HG03025 (cell line): ENCODE data around the gene PHKB.
A peak's percentile ranks its signal among the peaks of the same experiment; 100 is the strongest.
"Not testable (repeated sequence)": the region's sequence is repeated elsewhere in the genome, so short reads cannot be mapped to it uniquely, and the experiment has no call there.

Experiments
- ATAC-seq: cut with Tn5 transposase; IDR thresholded peaks from one replicate; pipeline ENCODE4 v1.9.1; 2021; ENCODE audit warnings: mild to moderate bottlenecking, moderate library complexity; ENCODE audit not compliant: unreplicated experiment, low FRiP score

PHKB gene

DNA sequence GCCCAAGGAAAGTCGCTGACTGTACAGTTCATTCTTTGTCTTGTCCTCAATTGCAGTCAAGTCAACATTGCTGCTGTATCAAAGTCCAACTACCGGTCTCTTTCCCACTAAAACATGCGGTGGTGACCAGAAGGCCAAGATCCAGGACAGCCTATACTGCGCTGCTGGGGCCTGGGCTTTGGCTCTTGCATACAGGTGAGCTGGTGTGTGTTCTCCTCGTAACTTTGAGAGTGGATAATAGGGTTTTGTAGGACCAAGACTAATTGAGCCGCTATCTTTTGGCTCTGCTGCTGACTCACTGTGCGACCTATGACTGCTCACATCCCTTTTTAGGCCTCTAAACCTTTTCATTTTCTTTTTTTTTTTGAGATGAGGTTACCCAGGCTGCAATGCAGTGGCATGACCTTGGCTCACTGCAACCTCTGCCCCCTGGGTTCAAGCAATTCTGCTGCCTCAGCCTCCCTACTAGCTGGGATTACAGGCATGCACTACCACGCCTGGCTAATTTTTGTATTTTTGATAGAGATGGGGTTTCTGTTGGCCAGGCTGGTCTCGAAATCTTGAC is 38.7 kb downstream of the PHKB start:
- ATAC-seq = no peak

DNA sequence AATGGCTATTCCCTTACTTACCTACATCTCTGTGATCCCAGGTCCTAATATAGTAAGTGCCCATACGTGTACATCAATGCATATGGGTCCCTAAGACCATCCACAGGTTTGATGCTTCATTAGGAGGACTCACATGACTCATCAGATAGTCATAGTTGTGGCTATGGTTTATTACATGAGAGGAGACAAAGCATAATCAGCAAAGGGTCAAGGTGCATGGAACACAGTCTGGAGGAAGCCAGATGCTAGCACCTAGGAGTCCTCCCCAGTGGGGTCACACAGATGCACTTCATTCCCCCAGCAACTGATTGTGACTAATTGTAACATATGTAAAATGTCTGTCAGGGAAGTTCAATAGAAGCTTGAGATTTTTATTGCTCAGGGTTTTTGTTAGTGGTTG is 42.8 kb downstream of the PHKB start:
- ATAC-seq = no peak

DNA sequence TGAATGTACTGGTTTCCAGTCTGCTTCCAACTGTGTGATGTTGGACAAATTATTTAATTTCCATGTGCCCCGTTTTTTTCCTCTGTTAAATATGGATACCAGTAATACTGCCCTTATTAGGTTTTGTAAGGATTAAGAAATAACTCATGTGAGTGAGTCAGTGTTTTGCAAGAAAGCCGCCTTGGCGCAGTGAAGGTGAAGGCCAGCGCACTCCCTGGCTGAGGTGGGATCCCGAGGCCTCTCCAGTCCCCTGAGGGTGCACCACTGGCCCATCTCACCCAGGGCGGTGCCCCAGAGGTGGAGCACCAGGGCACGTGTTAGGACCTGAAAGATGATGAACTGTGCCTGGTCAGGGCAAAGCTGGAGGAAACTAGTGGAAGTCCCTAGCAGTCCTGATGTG is 43.5 kb downstream of the PHKB start:
- ATAC-seq = no peak

DNA sequence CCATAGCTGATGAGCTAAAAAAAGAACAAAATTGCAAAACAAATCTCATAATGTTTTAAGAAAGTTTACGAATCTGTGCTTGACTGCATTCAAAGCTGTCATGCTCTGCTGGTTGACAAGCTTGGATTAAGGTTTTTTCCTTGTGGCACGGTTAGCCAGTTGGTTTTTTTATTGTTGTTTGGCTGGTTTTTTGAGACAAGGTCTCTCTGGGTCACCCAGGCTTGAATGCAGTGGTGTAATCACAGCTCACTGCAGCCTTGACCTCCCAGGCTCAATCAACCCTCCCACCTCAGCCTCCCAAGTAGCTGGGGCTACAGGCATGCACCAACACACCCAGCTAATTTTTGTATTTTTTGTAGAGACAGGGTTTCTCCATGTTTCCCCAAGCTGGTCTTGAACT is 45.7 kb downstream of the PHKB start:
- ATAC-seq = no peak

- no peak for ATAC-seq
Measured at GRCh38 chr16:47507701-47508100, 46.6 kb downstream of the PHKB start.

GRCh38 chr16:47511882-47512281 is 50.8 kb downstream of the PHKB start:
- ATAC-seq = no peak

DNA sequence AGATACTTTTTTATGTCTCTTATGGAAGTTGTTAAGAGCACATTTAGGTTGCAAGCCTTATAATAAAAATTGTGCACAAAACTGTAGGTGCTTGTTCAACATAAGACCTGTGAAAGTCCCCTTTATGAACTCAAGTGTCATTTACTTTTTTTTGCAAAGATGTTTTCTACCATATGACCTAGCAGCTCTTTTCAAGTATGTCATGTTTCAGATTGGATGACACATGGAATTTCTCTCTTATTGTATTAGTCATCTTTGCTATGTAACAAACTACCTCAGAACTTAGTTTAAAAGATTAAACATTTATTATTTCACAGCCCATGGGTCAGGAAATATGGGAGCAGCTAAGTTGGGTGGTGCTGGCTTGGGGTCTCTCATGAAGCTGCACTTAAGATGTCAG is 57.9 kb downstream of the PHKB start:
- ATAC-seq = no peak

GRCh38 chr16:47519546-47519945 is 58.4 kb downstream of the PHKB start:
- no peak for ATAC-seq

DNA sequence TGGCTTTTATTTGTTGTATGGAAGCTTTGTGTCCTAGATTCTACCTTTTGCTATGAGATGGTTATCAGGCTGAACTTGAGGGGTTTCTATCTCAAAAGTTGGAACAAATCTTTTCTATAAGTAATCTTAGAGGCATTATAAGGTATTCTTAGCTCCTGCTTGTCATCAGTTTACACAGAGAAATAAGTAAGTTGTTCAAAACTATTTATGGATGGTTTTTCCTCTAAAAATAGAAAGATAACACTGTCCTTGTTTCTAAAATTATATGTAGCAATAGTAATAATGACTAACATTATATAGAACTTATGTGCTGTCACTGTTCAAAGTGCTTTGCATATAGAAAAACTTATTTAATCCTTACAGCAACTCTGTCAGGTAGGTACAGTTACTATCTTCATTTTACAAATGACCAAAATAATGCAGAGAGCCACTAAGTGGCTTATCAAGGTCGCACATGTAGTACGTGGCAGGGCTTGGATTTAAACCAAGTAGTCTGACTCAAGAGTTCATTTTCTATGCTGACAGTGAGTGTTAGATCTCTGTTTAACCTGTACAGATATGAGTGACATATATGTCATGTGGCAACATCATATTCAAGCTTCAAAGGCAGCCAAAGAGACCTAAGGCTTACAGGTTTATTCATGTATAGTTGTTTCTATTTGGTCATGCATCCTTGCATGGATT is 59.0 kb downstream of the PHKB start:
- ATAC-seq = no peak

- peak; percentile 99 for ATAC-seq
Measured at GRCh38 chr16:47523342-47524006, 62.3 kb downstream of the PHKB start.

- ATAC-seq = no peak
Measured at GRCh38 chr16:47524007-47524405, 62.9 kb downstream of the PHKB start.

- no peak for ATAC-seq
Measured at GRCh38 chr16:47528431-47528830, 67.3 kb downstream of the PHKB start.

- ATAC-seq = no peak
Measured at GRCh38 chr16:47533744-47534292, 72.7 kb downstream of the PHKB start.

GRCh38 chr16:47538472-47538871 is 77.3 kb downstream of the PHKB start:
- no peak for ATAC-seq

DNA sequence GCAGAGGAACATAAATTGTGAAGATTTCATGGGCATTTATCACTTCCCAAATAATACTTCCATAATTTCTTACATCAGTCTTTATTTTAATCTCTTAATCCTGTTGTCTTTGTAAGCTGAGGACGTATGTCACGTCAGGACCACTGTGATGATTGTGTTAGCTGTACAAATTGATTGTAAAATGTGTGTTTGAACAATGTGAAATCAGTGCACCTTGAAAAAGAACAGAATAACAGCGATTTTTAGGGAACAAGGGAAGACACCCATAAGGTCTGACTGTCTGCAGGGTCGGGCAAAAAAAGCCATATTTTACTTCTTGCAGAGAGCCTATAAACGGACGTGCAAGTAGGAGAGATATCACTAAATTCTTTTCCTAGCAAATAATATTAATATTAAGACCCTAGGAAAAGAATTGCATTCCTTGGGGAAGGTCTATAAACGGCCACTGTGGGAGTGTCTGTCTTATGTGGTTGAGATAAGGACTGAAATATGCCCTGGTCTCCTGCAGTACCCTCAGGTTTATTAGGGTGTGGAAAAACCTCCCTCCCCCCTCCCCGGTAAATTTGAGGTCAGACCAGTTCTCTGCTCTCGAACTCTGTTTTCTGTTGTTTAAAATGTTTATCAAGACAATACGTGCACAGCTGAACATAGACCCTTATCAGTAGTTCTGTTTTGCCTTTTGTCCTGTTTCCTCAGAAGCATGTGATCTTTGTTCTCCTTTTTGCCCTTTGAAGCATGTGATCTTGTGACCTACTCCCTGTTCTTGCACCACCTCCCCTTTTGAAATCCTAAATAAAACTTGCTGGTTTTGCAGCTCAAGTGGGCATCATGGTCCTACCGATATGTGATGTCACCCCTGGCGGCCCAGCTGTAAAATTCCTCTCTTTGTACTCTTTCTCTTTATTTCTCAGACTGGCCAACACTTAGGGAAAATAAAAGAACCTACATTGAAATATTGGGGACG is 78.9 kb downstream of the PHKB start:
- ATAC-seq = not testable (repeated sequence)

DNA sequence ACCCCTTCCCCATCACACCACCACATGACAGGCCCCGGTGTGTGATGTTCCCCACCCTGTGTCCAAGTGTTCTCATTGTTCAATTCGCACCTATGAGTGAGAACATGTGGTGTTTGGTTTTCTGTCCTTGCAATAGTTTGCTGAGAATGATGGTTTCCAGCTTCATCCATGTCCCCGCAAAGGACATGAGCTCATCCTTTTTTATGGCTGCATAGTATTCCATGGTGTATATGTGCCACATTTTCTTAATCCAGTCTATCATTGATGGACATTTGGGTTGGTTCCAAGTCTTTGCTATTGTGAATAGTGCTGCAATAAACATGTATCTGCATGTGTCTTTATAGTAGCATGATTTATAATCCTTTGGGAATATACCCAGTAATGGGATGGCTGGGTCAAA is 80.0 kb downstream of the PHKB start:
- not testable (repeated sequence) for ATAC-seq

- not testable (repeated sequence) for ATAC-seq
Measured at GRCh38 chr16:47544255-47544654, 83.1 kb downstream of the PHKB start.

- not testable (repeated sequence) for ATAC-seq
Measured at GRCh38 chr16:47551185-47551584, 90.1 kb downstream of the PHKB start.

- not testable (repeated sequence) for ATAC-seq
Measured at GRCh38 chr16:47551767-47552166, 90.6 kb downstream of the PHKB start.

- ATAC-seq = no peak
Measured at GRCh38 chr16:47553853-47554564, 92.9 kb downstream of the PHKB start.
